ENCODE results near the gene RMND1.
"Not testable (repeated sequence)": the region's sequence is repeated elsewhere in the genome, so short reads cannot be mapped to it uniquely, and the experiment has no call there.

RMND1 gene

GRCh38 chr6:151381722-151382121, 70.2 kb downstream of the RMND1 start:
- DNase-seq, result peak; percentile 42

DNA sequence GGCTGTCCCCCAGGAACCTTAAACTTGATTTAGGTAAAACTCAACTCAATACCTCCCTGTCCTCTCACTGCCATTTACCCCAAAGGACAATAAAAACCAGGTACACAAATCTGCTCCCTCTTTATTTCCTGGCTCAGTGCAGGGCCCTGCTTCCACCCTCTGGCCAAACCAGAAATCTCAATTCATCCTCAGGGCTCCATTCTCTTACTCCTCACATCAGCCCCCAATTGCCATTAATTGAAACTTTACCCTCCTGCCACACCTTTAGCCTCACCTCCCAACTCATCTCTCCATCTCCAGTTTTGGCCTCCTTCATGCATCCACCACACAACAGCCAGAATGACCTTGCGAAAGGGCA, 71.1 kb downstream of the RMND1 start:
- no peak for DNase-seq

DNA sequence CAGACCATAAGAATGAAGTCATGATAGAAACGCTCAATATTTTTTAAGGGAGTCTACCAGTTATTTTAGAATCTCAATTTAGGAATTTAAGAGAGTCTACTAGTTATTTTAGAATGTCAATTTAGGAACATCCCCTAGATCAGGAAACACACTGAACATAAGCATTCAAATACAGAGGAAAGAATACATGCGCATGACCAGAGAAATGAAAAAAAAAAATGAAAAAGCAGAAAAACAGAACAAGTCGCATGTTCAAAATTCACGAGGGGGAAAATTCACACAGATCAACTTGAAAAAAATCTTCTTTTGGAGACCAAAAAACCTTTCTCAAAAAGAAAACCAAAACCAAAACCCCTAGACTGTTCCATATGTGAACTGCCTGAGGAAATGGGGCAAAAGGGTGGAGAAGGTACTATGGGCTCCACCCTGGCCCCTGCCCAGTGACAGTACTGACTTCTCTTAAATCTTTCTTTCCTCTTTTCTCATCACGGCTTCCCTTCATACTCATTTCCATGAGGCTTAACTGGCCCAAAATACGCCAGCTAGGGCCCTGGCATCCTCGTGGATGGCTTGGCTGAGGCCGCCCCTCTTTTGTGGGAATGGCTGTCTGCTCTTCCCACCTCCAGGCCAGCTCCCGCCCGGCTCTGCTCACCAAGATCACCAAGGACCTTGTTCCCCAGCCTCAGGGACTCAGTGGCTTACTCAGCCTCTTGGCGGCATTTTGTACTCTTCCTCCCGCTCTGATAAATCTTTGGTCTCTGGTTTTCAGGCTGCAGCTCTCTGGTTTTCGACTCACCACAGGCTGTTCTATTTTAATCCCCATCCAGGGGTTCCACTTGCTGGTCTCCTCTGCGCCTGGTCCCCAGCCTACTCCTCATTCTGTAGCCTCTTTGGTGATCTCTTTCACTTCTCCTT, 71.7 kb downstream of the RMND1 start:
- peak; percentile 70 for DNase-seq

- DNase-seq, result no peak
Observed at GRCh38 chr6:151377095-151377494, 74.8 kb downstream of the RMND1 start.

GRCh38 chr6:151376440-151376839, 75.5 kb downstream of the RMND1 start:
- no peak for DNase-seq

- no peak for DNase-seq
Observed at GRCh38 chr6:151375833-151376232, 76.1 kb downstream of the RMND1 start.

GRCh38 chr6:151374036-151374683, 77.8 kb downstream of the RMND1 start:
- no peak for DNase-seq

DNA sequence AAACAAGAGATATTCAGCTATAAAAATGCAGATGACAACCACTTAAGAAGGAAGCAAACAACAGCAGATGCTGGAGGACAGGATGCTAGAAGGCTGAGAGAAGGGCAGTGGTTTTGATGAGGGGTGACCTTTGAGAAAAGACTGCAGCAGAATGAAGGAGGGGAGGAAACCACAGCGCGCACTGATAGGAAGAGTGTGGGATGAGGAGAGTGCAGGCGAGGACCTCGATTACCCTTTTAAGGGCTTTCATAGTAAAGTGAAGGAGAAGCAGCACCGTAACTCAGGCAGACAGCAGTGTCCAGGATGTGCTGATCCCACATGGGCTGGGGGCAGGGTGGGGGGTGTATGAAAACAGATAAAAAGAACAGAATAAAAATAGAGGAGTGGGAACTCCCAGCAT, 79.8 kb downstream of the RMND1 start:
- no peak for DNase-seq

DNA sequence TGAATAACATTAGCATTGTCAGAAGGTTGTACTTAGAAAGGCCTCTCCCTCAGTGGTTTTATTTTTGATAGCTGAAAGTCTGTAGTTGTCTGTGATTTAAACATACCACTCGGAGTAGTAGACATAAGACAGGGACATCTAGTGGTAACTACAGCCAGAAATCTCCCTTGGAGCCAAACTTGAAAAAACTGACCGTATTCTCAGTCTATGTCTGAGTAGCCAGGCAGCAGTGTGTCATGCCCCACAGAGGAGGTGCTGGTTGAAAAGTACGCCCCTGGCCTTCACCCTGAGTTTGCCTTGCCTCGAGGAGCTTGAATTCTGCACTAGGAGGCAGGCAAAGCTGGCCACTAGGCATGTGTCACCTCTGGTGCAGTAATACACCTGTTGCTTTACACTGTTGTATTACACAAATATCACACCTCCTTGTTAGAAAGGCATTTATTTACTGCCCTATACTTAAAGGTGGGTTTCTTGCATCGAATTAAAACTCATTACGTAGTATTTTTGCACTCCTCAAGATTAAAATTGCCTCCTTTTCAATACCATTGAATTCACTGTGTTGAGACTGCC, 81.3 kb downstream of the RMND1 start:
- DNase-seq, result no peak

DNA sequence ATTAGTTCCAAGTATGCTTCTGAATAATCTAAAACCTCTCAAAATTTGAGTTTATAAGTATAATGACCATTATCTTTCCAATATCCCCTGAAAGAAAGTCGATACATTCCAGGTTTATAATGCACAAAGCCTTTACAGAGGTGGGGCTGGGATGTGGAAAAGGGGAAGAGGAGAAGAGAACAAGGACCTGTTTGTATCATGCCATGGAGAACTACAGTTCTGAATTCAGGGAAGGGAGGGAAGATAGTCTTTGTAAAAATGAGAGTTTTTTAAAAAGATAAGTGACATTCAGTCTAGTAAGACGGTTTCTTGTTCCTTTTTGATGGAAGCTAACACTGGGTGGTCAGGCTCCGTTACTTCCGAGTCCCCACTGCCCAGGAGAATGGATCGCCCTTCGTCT, 86.7 kb downstream of the RMND1 start:
- DNase-seq, result no peak

DNA sequence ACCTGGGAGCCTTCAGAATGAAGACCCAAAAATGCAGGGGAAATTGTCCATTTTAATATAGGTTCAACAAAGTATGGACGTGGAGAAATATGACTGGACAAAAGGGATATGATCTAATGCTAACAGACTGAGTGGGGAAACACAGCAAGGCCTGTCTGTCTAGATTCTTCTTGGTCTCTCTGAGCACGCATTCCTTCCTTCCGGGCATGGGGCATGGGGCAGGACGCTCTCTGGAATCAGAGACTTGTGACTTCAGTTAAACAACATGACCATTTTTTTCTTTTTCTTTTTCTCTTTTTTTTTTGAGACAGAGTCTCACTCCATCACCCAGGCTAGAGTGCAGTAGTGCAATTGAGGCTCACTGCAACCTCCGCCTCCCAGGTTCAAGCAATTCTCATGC, 92.4 kb downstream of the RMND1 start:
- no peak for DNase-seq

DNA sequence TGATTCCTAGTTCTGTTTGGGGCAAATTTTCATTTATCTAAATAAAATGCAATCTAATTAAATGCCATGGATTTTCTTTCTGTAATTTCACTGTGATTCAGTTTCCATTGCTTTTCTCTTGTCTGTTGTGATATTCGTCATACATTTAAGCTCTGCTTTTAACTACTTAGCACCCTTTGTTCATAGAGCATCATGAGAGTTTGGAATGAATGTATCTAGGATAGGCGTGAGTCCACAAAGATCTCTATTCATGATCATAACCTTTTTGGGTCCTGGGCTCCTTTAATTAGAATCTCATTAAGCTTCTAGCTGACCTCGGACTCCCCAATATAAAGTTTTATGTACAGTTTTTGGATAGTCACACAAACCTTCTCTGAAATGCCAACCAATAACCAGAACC, 93.5 kb downstream of the RMND1 start:
- DNase-seq, result no peak

GRCh38 chr6:151357758-151358436, 94.0 kb downstream of the RMND1 start:
- DNase-seq, result no peak

- not testable (repeated sequence) for DNase-seq
Observed at GRCh38 chr6:151356983-151357382, 94.9 kb downstream of the RMND1 start.

All from RPMI8226 (cell line).